GM12873 (cell line): ENCODE data around the gene GPC6.

Source experiments
- CTCF ChIP-seq: IDR thresholded peaks from 2 replicates; pipeline ENCODE4 v1.5.1; 2012; ENCODE audit warnings: low read depth, mild to moderate bottlenecking, moderate library complexity, low read length, control low read depth; ENCODE audit not compliant: insufficient read depth; ENCODE audit errors: missing control alignments

The GPC6 gene

GRCh38 chr13:94079876-94080275, 853.3 kb downstream of the GPC6 start:
- no peak for TF ChIP-seq CTCF

GRCh38 chr13:94080527-94080926, 853.9 kb downstream of the GPC6 start:
- no peak for TF ChIP-seq CTCF

- no peak for TF ChIP-seq CTCF
Measured at GRCh38 chr13:94087100-94087499, 860.5 kb downstream of the GPC6 start.

- TF ChIP-seq CTCF, result no peak
Measured at GRCh38 chr13:94088742-94089141, 862.1 kb downstream of the GPC6 start.

- TF ChIP-seq CTCF, result no peak
Measured at GRCh38 chr13:94090773-94091480, 864.3 kb downstream of the GPC6 start.

- TF ChIP-seq CTCF, result no peak
Measured at GRCh38 chr13:94093652-94094315, 867.2 kb downstream of the GPC6 start.

GRCh38 chr13:94109715-94110374, 883.2 kb downstream of the GPC6 start:
- TF ChIP-seq CTCF, result no peak
